GM03348 (cell line): Measurements from ENCODE around the gene LRRC72.
"Not testable (repeated sequence)": the region's sequence is repeated elsewhere in the genome, so short reads cannot be mapped to it uniquely, and the experiment has no call there.

Experiments used
- DNase-seq: peaks from one replicate; pipeline ENCODE4 v3.0.0; 2012; ENCODE audit warnings: low spot score

Gene LRRC72

DNA sequence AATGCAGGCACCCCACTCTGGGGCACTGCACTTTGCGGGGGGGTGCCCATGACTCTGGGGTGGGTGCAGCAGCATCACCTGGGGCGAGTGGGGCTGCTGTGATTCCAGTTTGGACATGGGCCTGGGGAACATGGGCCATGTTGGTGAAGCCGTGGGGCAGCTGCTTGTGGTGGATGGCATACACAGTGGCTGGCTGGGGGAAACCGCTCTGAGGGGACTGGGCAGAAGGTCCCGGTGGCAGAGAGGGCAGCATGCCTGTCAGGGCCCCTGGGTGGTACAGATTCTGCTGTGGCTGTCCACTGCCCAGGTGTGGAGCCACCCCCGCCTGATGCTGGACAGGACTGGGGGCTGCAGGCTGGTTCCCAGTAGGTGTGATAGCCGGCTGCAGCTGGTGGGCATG is 57.2 kb downstream of the LRRC72 start:
- DNase-seq = no peak

DNA sequence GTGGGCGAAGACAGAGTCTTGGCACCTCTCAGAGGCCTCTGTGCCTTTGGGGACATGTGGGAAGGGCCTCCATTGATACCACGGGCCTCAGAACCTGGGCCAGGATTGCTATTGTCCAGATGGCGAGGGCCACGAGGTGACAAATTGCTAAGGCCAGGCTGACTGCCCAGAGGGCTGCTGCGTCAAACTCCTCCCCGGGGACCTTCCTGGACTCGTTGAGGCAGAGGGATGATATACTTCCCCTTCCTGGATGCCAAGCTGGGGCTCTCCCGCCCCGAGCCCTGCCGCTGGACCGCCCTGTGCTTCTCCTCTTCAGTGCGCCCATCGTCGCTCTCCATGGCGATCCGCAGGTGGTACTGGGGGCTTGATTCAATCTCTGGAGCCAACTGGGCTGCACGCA is 58.9 kb downstream of the LRRC72 start:
- no peak for DNase-seq

DNA sequence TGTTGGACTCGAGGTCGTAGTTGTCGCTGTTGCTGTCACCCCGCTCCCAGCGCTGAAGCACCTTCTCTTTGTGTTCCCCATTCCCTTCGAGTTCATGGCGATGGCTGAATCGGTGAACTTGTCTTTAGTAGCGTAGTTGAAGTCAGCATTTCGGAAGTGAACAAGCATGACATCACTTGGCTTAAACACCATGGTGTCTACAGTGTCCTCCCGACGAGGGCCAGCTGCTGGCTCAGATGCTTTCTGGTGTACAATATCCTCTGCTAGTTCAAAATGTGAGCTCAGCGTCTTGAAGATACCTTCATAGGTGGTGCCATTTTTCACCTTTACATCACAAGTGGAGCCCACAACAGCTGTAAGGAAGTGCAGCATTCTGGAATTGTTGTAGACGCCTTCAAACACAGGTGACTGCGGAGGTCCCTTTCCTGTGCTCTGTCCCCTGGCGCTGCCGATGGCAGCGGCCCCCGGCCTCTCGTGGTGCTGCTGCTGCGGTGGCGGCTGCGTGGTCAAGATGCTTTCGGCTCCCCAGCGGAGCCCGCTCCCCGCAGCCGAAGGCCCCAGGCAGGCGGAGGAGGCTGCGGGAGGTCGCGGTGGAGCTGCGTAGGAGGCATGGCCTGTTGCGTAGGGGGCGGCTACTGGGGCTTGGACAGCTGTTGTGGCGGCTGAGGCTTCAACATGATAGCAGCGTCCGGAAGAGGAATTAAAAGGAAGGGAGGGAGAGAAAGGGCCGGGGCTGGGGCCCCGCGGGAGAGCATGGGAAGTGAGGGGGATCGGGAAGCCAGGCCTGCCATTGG is 59.7 kb downstream of the LRRC72 start:
- no peak for DNase-seq

DNA sequence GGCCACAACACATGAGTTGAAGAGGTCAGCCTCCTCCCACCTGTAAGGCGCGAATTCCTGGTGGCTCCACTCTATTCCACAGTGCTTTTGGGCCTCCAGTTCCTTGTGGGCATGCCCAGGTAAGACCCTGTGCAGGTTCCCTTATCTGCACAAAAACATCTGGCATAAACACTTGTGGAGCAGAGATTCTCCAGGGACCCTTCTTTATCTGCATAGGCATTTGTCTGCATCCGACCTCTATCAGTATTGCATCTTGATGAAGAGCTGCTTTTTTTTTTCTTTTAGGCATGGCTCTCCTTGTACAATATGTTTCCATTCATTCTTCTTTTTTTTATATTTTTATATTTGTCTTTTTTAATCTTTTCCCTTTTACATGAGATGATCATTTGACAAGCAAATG is 60.5 kb downstream of the LRRC72 start:
- no peak for DNase-seq

DNA sequence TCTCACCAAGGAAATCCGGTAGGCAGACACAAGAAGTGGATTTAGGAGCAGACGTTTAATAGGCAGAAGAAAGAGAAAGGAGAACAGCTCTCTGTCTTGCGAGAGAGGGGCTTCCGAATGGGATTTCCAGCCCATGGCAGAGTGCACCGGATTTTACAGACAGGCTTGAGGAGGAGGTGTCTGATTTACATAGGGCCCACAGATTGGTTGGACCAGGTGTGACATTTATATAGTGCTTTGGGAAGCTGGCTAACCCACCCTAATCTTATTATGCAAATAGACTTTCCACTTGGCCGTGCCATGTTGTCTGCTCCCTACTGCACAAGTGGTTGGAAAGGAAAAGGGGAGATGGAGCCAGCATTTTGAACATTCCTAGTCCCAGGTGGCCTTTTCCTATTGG is 61.2 kb downstream of the LRRC72 start:
- no peak for DNase-seq

DNA sequence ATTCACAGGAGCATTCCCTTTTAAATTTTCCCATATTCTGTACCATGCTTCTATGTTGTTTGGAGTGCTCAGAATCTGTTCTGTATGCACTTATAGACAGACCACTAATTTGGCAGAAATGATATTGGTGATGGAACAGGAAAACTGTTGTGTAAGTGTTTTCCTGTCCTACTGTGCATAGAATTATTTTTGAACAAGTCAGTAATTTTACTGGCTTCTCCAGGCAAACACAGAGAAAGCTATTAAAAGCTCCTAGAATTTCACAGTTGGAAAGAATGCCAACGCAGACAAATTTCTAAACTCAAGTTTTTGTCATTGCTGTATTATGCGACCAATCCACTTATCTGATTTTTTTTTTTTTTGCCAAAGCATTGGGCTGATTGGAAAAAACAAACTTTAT is 63.3 kb downstream of the LRRC72 start:
- peak; percentile 39 for DNase-seq

DNA sequence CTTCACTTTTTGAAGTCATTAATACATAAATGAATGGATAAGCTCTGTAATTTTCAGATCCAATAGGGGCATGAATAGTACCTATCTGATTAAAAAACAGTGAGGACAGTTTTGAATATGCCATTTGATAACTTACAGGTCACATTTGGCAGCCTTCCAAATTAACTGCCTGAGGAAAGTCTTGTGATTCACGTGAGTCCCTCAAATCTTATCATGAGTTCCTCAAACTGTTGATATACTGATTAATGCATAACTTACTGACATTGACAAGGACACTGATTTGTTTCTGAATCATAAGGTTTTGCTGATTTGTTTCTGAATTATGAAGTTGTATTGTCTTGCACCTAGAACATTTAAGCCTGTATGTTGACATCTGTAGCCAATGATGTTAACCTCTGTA is 63.8 kb downstream of the LRRC72 start:
- DNase-seq = no peak

DNA sequence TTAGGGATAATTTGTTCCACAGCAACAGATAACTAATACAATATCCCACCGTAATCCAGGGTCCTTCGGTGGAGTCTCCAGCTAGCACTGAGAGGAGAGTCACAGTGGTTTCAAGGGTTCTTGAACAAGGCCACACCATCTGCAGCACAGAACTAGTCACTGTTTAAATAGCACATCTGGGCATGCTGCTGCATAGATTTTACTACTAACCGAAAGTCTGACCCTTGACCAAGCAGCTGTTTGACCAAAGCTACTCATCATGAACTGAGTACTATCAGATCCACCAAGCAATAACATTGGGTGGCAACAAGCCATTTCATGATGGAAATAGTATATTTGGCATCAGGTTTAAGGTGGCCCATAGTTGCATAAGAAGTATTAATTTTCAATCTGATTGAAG is 65.8 kb downstream of the LRRC72 start:
- no peak for DNase-seq

DNA sequence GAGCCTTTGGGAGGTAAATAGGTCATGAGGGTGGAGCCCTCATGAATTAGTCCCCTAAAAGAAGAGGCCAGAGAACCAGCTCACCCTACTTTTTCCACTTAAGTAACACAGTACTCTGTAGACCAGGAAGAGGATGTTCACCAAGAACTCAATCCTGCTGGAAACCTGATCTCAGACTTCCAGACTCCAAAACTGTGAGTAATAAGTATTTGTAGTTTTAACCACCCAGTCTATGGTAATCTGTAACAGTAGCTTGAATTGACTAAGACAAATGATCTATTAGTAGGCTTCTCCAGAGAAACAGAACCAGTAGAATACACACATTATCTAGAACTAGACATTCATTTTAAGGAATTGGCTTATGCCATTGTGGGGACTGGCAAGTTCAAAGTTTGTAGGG is 67.4 kb downstream of the LRRC72 start:
- no peak for DNase-seq

DNA sequence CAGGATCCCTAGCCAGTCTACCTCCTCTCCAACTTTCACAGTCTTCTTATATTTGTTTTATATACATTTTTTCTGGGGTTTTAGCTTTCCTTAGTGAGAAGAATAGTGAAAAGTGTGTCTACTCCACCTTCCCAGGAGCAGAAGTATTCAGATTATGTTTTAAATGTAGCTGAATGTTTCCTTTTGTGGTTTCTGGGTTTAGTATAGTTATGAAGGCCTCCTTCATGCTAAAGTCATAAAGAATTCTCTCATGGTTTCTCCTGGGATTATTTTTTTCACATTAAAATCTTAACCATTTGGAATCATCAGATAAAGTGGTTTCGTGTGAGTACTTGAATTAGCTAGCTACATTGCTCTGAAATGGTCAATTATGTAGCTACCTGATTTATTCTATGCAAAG is 68.1 kb downstream of the LRRC72 start:
- DNase-seq = no peak

DNA sequence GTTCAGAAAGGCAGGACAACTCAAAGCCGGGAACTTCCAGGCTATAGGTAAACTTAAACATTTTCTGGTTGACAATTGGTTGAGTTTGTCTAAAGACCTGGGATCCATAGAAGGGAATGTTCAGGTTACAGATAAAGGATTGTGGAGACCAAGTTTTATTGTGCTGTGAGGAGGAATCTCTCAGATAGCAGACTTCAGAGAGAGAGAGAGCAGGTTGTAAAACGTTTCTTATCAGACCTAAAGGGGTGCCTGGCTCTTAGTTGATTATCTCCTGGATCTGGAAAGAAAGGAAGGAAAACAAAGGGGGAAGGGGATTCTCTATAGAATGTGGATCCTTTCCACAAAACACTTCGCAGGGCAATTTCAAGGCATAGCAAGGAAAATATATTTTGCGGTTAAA is 69.0 kb downstream of the LRRC72 start:
- DNase-seq = not testable (repeated sequence)

DNA sequence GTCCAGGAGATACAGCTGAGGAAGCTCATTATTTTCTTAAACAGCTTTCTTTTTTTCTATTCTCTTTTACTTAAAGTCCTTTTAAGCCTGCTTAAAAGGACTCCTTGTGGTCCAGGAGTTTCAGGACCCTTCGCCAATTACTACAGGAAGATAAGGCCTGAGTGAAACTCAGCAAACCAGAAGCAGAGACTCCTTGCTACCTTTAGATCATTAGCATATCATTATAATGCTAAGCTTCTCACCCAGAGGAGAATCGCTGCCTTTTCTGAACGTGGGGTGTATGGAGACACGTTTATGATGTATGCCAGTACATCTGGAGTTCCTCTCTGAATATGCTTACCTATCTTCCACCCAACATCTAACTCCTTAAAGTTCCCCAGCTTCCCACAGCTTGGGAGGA is 71.4 kb downstream of the LRRC72 start:
- DNase-seq = no peak

DNA sequence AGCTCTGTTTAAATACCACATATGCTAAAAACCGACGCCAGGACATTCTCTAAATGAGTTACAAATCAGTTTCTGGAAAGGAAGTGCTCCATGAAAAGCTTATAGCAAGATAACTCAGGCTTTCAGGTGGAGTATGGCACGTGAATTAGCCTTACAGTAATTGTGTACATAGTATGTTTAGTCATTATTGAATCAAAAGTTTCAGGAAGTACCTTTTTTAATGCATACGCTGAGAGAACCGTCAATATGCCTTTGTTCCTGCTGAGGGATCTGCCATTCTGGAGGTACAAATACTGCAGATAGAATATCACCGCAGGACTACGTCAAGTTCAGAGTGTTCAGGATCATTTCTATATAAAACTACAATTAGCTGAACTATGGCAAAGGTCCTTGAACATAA is 73.2 kb downstream of the LRRC72 start:
- no peak for DNase-seq

DNA sequence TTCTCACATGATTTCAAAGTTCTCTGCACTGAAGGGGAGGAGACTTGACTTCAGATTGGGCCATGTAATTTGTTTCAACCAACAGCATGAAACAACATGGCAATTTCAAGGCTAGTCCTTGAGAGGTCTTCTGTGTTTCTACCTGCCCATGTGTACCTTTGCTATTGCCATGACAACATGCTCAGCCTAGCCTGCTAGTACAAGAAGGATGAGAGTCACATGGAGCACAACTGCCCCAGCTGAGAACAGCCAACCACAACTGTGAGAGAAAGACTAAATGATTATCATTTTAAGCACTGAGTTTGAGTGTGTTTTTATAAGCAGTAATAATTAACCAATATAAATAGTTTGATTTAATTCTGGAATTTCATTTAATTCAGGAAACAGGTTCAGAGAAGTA is 77.0 kb downstream of the LRRC72 start:
- no peak for DNase-seq

DNA sequence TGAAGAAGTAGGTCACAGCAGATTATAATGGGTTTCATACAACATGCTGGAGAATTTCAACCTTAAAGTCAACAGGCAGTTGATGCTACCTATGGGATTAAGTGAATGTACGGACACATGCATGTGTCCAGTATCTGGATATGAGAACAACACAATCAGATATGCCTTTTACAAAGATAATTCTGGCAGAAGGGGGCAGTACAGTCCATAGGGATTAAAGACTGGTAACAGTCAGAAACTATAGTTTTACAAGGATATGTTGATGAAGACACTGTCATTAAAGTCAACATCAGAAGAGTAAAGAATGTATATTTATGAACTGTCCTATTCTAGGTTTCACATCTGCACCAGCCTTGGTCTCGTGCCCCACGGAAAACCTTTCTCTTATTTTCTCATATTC is 77.4 kb downstream of the LRRC72 start:
- DNase-seq = no peak

DNA sequence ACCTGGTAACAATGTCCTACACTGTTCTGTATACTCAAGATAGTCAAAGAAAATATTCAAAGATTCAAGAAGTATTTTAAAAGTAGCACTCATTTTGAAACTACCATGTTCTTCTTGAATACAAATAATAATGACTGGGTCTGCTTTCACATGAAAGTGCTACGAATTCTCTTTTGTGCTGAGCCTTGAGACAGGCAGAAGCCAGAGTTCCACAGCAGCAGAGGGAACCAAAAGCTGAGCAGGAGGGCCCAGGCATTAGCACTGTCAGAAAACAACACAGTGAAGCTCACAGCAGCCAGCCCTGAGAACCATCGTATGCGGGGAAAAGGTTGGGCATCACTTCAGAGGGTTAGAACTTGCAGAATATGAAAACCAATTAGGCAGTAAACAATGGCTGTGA is 80.1 kb downstream of the LRRC72 start:
- DNase-seq = no peak

DNA sequence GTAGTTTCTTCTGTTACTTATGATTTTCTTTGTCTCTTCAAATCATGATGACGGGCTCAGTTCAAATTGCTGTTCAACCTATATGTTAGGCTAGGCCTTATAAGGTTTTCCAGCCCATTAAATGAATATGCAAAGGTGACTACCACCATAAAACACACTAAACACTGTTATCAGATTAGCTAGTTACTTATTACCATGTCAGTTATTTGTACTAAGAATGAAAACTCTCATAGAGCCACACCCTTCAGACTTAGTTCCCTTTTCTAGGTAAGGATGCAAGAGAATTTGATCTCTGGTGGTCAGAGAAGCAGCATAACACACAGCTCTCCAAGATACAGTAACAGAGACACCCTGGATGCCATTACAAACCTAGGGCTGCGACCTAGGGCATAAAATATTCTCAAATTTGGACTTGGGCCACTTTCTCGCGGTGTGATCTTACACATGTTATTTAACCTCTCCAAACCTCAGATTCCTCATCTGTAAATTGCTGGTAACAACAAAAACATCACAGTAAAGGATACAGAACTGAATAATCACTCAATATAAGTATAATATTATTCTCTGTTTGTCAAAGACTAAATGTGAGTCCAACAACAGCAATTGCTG is 83.3 kb downstream of the LRRC72 start:
- no peak for DNase-seq

DNA sequence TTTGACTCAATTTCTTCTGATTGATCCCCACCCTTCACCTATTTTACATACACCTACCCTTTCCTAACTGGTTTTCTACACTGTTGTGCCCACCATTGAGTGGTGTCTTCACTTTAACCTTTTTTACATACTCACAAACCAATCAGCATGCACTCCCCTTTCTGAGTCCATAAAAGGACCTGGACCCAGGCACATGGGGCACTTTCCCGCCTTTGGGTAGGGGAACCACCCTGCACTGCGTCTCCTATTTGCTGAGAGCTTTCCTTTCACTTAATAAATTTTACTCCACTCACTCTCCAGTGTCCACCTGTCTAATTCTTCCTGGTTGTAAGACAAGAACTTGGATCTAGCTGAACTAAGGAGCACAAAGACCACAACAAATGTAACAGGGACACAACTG is 85.1 kb downstream of the LRRC72 start:
- DNase-seq = no peak

DNA sequence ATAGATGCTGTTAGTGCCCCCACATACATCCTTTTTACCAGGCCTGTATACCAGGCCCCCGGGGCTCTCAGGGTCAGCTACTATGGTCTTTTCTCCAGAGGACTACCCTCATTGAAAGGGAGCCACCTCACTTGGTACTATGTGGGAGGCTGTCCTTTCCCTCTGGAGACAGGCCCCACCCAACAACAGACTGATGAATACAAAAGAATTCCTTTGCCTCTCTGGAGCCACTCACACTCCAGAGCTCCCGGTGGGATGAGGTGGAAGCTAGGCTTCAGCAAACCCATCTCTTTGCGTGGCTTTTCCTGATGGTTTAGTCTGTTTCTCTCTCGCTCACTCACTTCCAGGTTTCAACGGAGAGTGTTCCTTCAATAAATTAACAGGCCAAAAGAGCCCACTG is 88.6 kb downstream of the LRRC72 start:
- no peak for DNase-seq

DNA sequence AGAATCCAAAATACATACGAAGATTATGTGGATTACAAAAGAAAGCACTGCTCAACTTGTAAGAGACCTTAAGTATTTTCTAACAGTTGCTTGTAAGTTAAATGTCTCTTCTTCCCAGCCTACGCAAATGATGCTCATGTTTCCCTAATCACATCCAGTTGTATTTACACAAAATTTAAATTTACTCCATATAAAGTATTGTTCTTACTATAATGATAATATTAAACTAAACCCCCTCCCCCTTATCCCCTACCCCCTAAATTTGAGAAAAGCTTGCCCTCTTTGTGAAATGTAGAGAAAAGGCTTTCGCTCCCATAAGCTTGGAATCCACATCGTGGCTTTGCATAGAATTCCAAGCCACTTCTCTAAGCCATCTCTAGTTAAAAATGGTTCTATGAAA is 89.5 kb downstream of the LRRC72 start:
- no peak for DNase-seq

DNA sequence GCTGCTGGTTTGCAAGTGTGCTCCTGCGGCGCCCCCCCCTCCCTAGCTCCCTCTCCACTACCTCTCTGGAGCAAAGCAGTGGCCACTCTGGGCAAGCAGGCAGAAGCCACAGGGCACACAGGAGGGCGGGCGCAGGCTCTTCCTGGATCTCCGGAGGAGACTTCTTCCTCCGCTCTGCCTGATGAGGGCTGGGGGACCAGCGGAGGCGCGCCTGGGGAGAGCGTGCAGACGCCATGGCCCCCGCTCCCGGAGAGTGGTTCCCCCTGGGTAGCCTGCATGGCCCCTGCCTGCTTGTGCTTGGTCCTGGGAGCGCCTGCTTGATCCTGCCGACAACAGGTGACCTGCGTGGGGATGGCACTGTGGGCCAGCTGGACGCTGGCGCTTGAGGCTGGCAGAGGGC is 89.9 kb downstream of the LRRC72 start:
- no peak for DNase-seq

DNA sequence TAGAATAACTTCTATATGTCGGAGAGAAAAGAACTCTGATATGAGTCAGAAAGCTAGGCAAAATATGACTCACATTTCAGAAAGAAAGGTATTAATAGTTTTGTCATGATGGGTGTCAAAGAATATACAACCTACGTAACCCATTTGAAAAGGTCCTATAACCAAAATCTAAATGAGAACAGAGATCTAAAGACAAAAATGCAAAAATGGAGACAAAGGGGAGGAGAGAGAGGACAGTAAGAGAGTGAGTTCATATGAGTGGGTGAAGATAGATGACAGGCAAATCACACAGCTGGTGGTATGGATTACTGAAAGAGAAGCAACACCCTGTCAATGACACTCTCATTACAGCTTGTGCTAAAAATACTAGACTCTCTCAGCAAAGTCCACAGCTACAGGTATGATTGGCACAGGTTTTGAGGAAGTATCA is 93.4 kb downstream of the LRRC72 start:
- no peak for DNase-seq

DNA sequence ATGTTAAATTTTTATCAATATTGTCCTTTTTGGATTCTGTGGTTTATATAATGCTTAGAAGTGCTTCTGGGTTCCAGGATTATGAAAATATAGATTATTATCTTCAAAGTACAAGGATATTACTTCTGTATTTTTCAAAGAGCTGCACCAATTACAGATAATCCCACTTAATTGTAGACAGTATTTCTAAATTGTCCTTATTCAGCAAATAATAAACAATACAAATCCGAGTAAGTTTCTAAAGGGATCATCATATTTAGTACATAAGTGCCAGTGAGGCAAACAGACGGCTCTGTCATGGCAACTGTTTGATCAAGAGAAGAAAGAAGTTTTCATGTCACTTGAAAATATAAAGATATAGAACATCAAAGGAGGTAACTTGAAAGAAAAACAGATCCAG is 99.8 kb downstream of the LRRC72 start:
- DNase-seq = no peak

DNA sequence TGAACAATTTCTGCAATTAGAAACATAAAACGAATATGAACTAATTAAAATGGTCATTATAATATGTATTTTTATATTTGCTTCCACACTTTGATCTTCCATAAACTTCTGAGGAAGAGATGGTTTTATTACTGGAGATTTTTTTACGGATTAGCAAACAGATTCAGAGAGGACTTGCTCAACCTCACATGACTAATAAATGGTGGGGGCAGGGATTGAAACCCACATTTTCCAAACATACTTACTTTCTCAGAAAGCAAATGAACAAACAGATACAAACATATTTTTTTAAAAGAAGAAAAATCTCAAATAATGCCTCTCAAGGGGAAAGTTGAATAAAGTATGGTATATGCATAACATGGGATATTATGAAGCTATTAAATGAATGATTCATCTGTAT is 100.6 kb downstream of the LRRC72 start:
- DNase-seq = peak; percentile 25
